Common myeloid progenitor, CD34-positive (primary cell): ENCODE results near the gene POLR2C.
A peak's percentile ranks its signal among the peaks of the same experiment; 100 is the strongest.

Experiments used
- CTCF ChIA-PET: fragments of 350-600 bp; sonication (Branson Sonifier 250); formaldehyde crosslinking; loops from one replicate; lab custom pipeline; 2021; ENCODE audit warnings: antibody characterized with exemption; lab: Charles Lee
- POLR2A ChIA-PET: fragments of 350-600 bp; sonication (Branson Sonifier 250); formaldehyde crosslinking; loops from one replicate; lab custom pipeline; 2021; ENCODE audit warnings: antibody characterized with exemption; lab: Charles Lee
- DNase-seq, 3 donors: peaks; one replicate each; pipeline versions ENCODE4 v3.0.0 to v3.0.0-alpha.2; 2013
- H3K27ac ChIP-seq, 2 experiments: 1 replicate in 1 of 2; 2 replicates in 1 of 2; pipeline ENCODE4 v1.7.0; 2013; ENCODE audit warnings: inconsistent platforms in 2 of 2, low read length in 2 of 2, mild to moderate bottlenecking in 2 of 2, low read depth in 1 of 2, moderate library complexity in 1 of 2; ENCODE audit not compliant: severe bottlenecking in 2 of 2, insufficient read depth in 1 of 2, poor library complexity in 1 of 2
- H3K27me3 ChIP-seq, 5 experiments: replicated peaks in 2 of 5; 1 replicate in 3 of 5; 2 replicates in 2 of 5; pipeline versions ENCODE4 v1.6.1 to v1.7.0; 2013; ENCODE audit warnings: low read length in 4 of 5, mild to moderate bottlenecking in 2 of 5, moderate library complexity in 2 of 5, inconsistent platforms in 1 of 5; ENCODE audit not compliant: insufficient read depth in 5 of 5, control insufficient read depth in 4 of 5
- H3K36me3 ChIP-seq, 4 experiments: 1 replicate in 2 of 4; 2 replicates in 2 of 4; pipeline versions ENCODE4 v1.6.1 to v1.7.0; 2013; ENCODE audit warnings: low read length in 3 of 4, control low read depth in 1 of 4, mild to moderate bottlenecking in 1 of 4; ENCODE audit not compliant: control insufficient read depth in 4 of 4, insufficient read depth in 4 of 4
- H3K4me1 ChIP-seq, 4 experiments: 1 replicate in 3 of 4; 2 replicates in 1 of 4; pipeline versions ENCODE4 v1.6.1 to v1.7.1; 2013; ENCODE audit warnings: low read length in 3 of 4, mild to moderate bottlenecking in 3 of 4, control low read depth in 1 of 4, inconsistent platforms in 1 of 4, moderate library complexity in 1 of 4; ENCODE audit not compliant: control insufficient read depth in 4 of 4, insufficient read depth in 4 of 4; ENCODE audit errors: control extremely low read depth in 1 of 4
- H3K4me3 ChIP-seq, 7 experiments: 1 replicate in 4 of 7; 2 replicates in 3 of 7; pipeline versions ENCODE4 v1.5.1 to v1.7.0; 2013; ENCODE audit warnings: mild to moderate bottlenecking in 7 of 7, low read length in 6 of 7, moderate library complexity in 6 of 7, inconsistent platforms in 2 of 7, low read depth in 2 of 7, control low read depth in 1 of 7; ENCODE audit not compliant: insufficient read depth in 4 of 7, control insufficient read depth in 1 of 7; ENCODE audit errors: extremely low read depth in 1 of 7
- H3K9me3 ChIP-seq, 5 experiments: 1 replicate in 4 of 5; 2 replicates in 1 of 5; pipeline versions ENCODE4 v1.6.1 to v1.7.1; 2013; ENCODE audit warnings: low read length in 4 of 5, mild to moderate bottlenecking in 2 of 5, inconsistent platforms in 1 of 5, low read depth in 1 of 5, moderate library complexity in 1 of 5; ENCODE audit not compliant: control insufficient read depth in 4 of 5, insufficient read depth in 2 of 5; ENCODE audit errors: control extremely low read depth in 1 of 5
- WGBS: methylation state at CpG from one replicate; pipeline ENCODE4 v1.1.5; 2013; ENCODE audit not compliant: insufficient coverage; 5-methylcytosine and 5-hydroxymethylcytosine counted together

POLR2C gene

DNA sequence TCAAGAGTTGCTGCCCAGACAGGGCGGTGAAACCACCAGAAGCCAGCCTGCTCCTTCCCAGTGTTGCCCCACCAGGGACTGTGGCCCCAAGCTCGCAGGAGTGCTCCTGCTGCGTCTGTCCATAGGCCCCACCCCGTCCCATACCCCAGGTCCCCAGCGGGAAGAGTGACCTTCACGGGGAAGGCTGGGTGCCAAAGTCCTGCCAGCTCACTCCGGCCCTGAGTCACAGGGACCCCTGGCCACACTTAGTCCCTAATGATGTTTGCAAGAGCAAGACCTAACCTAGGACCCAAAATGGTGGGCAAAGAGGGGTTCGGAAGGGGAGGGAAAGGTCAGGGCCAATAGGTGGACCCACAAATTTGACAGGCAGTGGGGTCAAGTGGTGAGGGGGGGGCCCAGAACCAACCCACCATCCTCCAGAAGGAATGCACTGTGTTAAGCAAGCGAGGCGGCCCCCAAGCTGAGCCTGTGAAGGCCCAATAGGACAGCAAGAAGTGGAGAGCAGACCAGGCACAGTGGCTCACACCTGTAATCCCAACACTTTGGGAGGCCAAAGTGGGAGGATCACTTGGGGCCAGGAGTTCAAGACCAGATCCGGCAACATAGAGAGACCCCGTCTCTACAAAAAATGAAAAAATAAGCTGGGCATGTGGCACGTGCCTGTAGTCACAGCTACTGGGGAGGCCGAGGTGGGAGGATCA is 20.5 kb downstream of the POLR2C start:
- H3K4me3 ChIP-seq, result no peak overlapping the region
- WGBS, result 100% methylated on average over 10 of the region's 14 CpGs
- H3K36me3 ChIP-seq, result no peaks in the 10 kb centered on the region
- no peaks in the 10 kb centered on the region for H3K27me3 ChIP-seq
- H3K9me3 ChIP-seq, result no peaks in the 10 kb centered on the region
- CTCF ChIA-PET, result interaction anchor here (0.7 to 1.6 kb wide), 5 partner anchors 9 to 184 kb away, joined by 3 to 10 read pairs (median 3); no protein-coding TSS in a partner anchor
- peaks cover 0 to 48% (median 40%) of the 10 kb centered on the region in 4 experiments for H3K4me1 ChIP-seq
- H3K27ac ChIP-seq, result no peak overlapping the region
- POLR2A ChIA-PET, result interaction anchor here (0.6 kb wide), 1 partner anchor 421 kb away, joined by 3 read pairs; no protein-coding TSS in a partner anchor
- DNase-seq, result no peak

DNA sequence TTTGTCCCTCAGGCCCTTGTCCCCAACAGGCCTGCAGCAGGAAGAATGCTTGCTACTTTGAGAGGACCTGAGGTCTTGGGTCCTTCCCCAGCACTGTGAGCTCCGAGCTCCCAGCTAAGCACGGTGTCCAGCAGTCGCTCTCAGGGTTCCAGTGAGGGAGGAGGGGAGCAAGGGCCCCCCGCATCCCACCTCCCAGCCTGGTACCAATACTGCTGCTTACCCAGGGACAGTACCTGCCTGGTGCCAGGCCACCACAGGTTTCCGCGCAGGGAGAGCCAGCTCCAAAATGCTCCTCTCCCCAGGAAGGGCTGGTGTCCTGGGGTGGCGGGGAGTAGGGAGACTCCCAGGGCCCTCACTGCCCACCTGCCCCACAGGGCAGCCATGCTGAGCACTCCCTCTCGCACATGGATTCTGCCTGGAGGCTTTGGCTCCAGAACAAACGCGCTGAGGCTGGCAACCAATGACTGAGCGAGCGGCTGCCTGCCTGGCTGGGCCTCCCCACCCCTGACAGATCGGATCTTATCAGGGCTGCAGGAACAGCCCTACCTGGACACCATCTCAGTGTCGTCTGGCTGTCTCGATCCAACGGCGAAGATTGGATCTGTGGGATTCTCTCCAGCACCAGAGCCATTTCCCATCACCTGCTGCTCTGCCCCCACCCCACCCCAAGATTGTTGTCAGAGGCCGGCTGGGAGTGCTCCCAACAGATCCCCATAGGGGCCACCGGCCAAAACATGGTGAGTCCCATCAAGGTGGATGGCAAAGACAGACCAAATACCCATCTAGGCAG is 21.4 kb downstream of the POLR2C start:
- no peaks in the 10 kb centered on the region for H3K36me3 ChIP-seq
- no peaks in the 10 kb centered on the region for H3K27me3 ChIP-seq
- no peak overlapping the region for H3K27ac ChIP-seq
- no peak overlapping the region for H3K4me3 ChIP-seq
- H3K9me3 ChIP-seq, result no peaks in the 10 kb centered on the region
- ChIA-PET CTCF (interaction anchor here (1.0 to 2.0 kb wide), 8 partner anchors 7 to 54 kb away, joined by 3 to 10 read pairs (median 6); no protein-coding TSS in a partner anchor), POLR2A (no interaction called here)
- 94% methylated on average over 12 of the region's 19 CpGs for WGBS
- DNase-seq, result no peak
- H3K4me1 ChIP-seq, result peaks cover 0 to 39% (median 31%) of the 10 kb centered on the region in 4 experiments

DNA sequence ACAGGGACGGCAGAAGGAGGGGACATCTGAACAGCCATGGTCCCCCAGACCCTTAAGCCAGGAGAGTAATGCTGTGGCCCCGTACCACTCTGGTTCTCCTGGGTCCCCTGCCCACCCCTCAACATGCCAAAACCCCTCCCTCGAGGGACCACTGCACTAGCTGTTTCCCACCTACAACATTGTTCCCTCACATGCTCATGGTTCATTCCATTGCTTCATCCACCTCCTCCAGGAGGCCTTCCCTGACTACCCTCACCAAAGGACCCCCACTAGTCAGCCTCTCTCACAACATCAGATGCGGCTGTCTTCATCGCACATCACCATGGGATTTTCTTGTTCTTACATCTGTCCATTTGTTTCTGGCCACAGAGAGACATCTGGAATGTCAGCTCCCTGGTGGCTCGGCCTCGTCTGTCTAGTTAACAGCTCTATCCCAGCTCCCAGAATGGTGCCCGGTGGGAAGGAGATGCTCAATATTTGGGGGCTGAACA is 22.1 kb downstream of the POLR2C start:
- no peak for DNase-seq
- Histone ChIP-seq H3K27me3 (no peaks in the 10 kb centered on the region), H3K9me3 (peaks cover 0 to 4% (median 0%) of the 10 kb centered on the region in 5 experiments), H3K4me3 (no peak overlapping the region), H3K27ac (no peak overlapping the region), H3K4me1 (peaks cover 0 to 32% (median 24%) of the 10 kb centered on the region in 4 experiments), H3K36me3 (no peaks in the 10 kb centered on the region)
- ChIA-PET CTCF (interaction anchor here (0.7 to 2.0 kb wide), 6 partner anchors 8 to 35 kb away, joined by 3 to 9 read pairs (median 5); no protein-coding TSS in a partner anchor), POLR2A (no interaction called here)
- 94% methylated on average over 8 of the region's 8 CpGs for WGBS

DNA sequence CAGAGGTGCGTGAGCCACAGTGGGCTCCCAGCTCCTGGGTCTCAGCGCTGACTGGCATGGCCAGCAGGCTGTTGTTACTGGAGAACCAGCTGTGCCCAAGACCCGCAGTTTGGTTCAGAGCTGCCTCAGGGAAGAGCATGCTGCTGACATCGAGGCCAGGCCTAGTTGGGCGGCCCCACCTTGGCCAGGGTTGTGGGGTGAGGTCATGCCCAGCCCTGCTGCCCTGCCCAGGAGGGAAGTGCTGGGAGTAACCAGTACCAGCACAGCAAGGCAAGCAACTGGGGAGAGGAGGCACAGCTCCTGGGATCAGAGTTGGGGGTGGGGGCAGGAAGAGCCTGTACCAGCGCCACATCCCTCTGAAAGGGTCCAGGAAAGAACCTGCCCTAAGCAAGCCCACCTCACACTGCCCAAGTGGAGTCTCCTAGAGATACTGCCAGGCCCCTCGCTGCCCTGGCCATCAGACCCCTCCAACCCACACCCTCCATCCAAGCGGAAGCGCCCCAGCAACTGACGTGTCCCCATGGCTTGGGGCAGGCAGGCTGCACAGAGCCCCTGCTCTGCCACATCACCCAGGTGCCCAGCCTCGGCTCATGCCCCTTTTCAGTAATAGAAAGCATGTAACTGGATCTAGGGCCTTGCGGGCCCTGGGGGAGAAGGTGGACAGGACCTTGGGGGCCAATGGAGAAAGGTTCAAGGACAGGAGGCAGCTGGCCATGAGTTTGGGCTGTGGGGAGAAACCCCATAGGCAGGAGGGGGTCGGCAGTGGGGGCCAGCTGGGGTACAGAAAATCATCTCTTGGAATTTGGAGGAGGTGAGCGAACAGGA is 22.8 kb downstream of the POLR2C start:
- Histone ChIP-seq H3K4me1 (peaks cover 0 to 25% (median 17%) of the 10 kb centered on the region in 4 experiments), H3K9me3 (peaks cover 0 to 5% (median 0%) of the 10 kb centered on the region in 5 experiments), H3K27me3 (no peaks in the 10 kb centered on the region), H3K27ac (no peak overlapping the region), H3K4me3 (peak overlapping the region; percentile 62 to 88 (median 78)), H3K36me3 (no peaks in the 10 kb centered on the region)
- DNase-seq, result no peak
- ChIA-PET POLR2A (interaction anchor here (0.6 to 1.0 kb wide), 2 partner anchors 22 to 52 kb away, joined by 3 read pairs; no protein-coding TSS in a partner anchor), CTCF (interaction anchor here (0.6 to 5.1 kb wide), 13 partner anchors 9 to 68 kb away, joined by 3 to 21 read pairs (median 3); partner anchors contain the start of genes ADGRG5 and POLR2C)
- 76% methylated on average over 12 of the region's 14 CpGs for WGBS

DNA sequence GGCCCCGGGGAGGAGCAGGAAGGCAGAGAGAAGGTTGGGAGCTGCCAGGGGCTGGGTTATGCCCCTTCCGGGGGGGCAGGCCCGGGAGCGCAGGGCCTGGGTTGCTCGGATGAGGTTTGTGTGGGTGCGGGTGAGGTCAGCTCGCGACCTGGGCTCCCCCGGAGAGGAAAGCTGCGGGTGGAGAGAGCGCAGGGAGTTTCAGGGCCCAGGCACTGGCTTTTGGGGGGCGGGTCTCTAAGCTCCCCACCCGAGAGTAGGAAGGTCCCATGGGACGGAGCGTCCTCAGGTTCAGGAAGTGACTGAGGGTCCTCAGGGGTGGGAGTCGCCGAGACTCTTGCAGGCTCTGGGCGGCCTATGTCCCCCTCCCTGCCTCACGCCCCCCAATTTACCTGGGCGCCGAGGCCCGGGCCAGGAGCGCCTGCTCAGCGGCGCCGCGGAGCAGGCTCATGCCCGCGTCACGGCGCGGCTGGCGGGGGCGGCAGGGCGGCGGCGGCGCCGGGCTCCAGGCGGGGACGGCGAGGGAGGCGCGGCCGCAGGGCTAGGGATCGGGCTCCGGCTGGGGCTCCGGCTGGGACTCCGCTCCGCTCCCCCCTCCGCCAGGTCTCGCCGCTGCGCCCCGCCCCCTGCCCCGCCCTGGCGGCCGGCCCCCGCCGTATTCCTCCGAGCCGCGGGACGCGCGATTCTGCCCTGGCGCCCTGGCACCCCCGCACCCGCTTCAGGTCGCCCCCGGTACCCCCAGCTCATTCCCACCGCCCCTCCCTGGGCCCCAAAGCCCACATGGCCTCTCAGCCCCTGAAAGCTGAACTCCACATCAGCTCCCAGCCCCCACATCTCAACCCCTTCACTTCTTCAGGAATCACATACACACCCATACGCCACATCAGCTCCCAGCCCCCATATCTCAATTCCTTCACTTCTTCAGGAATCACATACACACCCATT is 23.7 kb downstream of the POLR2C start, which contains the start of gene DOK4:
Gene DOK4, minus strand, starts transcription at position 578 of the 942 bp plus-strand sequence. CDS start 6,986 bp downstream, outside the sequence.
- WGBS, result 1% methylated on average over 38 of the region's 73 CpGs
- peaks cover 0 to 5% (median 0%) of the 10 kb centered on the region in 5 experiments for H3K9me3 ChIP-seq
- H3K4me1 ChIP-seq, result peaks cover 0 to 20% (median 15%) of the 10 kb centered on the region in 4 experiments
- ChIA-PET CTCF (interaction anchor here (0.6 to 5.1 kb wide), 11 partner anchors 10 to 250 kb away, joined by 3 to 21 read pairs (median 4); partner anchors contain the start of genes ADGRG5 and POLR2C), POLR2A (interaction anchor here (0.6 to 2.0 kb wide), 6 partner anchors 23 to 56 kb away, joined by 3 to 7 read pairs (median 3); partner anchors contain the start of genes ADGRG5 and CCDC102A)
- peak within 1 kb of the TSS; percentile 62 to 88 (median 78) for H3K4me3 ChIP-seq
- DNase-seq, result peak; percentile 38 to 79 (median 73)
- no peak within 1 kb of the TSS for H3K27ac ChIP-seq
- H3K36me3 ChIP-seq, result no peaks in the 10 kb centered on the region
- H3K27me3 ChIP-seq, result no peaks in the 10 kb centered on the region
